Activated CD4-positive, alpha-beta T cell treated with anti-CD3 and anti-CD28 coated beads, Interleukin-2, amount 10 ng/mL, durations not matched to agents 24 days and 14 days (primary cell): ENCODE measurements around the gene ARL13B. TPM values are rescaled to one million over a fixed set of nuclear protein-coding genes. Genes with fewer than 3 reads are reported as not detected.
"Not testable (repeated sequence)": the region's sequence is repeated elsewhere in the genome, so short reads cannot be mapped to it uniquely, and the experiment has no call there.

Experiments used
- DNase-seq: peaks from one replicate; pipeline ENCODE4 v3.0.0; 2022
- H3K27ac Mint-ChIP-seq: one replicate; pipeline ENCODE4 v1.8.0; 2022; ENCODE audit warnings: mild to moderate bottlenecking, mixed read lengths
- H3K27me3 Mint-ChIP-seq: one replicate; pipeline ENCODE4 v1.8.0; 2022; ENCODE audit warnings: mixed read lengths
- H3K36me3 Mint-ChIP-seq: one replicate; pipeline ENCODE4 v1.8.0; 2022; ENCODE audit warnings: low read depth, mild to moderate bottlenecking, mixed read lengths
- H3K4me1 Mint-ChIP-seq: one replicate; pipeline ENCODE4 v1.8.0; 2021; ENCODE audit warnings: mixed read lengths
- H3K4me3 Mint-ChIP-seq: one replicate; pipeline ENCODE4 v1.8.0; 2022; ENCODE audit warnings: mild to moderate bottlenecking, moderate library complexity, mixed read lengths
- H3K9me3 Mint-ChIP-seq: one replicate; pipeline ENCODE4 v1.8.0; 2021; ENCODE audit warnings: mixed read lengths
- intact Hi-C: fragments of 100-400 bp; cut with micrococcal nuclease; formaldehyde crosslinking; loops from one replicate; pipeline ENCODE4 v1.15.1; 2023
- total RNA-seq: library from RNA; stranded (reverse); gene quantifications from 2 replicates; pipeline ENCODE4 v1.2.3, GENCODE V29; 2022

ARL13B gene
- total RNA-seq, 1 donor from 2014 or later: 12.2 TPM

- Mint-ChIP-seq H3K27ac (peak overlapping the region; percentile 85), H3K27me3 (no peaks in the 10 kb centered on the region), H3K4me3 (peak overlapping the region; percentile 51), H3K9me3 (peaks cover 11% of the 10 kb centered on the region), H3K36me3 (peaks cover 12% of the 10 kb centered on the region), H3K4me1 (peaks cover 41% of the 10 kb centered on the region)
- peak; percentile 58 for DNase-seq
- intact Hi-C loops: loop anchor here (1.0 to 2.0 kb wide), 3 partner anchors 32 to 51 kb away; partner anchors contain the start of genes DHFR2 and PROS1
Observed at GRCh38 chr3:94011233-94011711, 31.3 kb downstream of the ARL13B start.

DNA sequence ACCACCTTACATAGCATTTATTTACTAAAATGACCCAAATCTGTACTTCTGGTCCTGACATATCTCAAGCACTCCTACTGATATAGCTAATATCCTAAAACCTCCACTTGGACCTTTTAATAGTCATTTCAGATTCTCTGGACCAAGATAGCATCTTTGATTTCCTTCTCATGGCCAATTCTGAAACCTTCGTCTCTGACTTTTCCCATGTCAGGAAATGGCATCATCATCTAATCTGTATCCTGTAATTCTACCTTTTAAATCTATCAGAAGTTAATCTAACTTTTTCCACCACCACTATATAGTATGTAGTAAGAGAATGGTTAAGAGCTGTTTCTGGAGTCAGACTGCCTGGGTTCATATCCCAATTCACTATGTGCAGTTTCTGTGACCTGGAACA is 32.2 kb downstream of the ARL13B start:
- intact Hi-C loops: no loop called here
- Mint-ChIP-seq H3K27ac (peak overlapping the region; percentile 85), H3K9me3 (peaks cover 11% of the 10 kb centered on the region), H3K36me3 (peaks cover 12% of the 10 kb centered on the region), H3K27me3 (no peaks in the 10 kb centered on the region), H3K4me1 (peaks cover 39% of the 10 kb centered on the region), H3K4me3 (peak overlapping the region; percentile 51)
- DNase-seq: no peak

DNA sequence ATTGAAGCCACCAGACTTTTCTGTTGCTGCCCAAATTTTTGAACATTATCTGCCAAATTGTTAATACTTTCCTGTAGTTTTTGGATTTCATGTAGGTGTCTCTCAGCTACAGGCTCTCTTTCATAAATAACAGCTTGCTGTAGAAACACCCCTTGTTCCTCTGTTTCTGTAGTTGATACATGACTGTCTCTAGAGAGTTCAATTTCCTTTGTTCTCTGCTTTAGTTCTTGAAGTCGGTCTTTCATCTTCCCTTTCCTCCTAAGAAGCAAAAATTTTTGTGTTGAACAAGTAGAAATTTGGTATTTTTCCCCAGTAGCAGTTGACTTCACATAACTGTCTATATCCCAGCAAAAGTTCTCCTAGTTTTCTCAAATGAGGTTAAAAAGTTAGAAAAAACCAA is 35.1 kb downstream of the ARL13B start:
- intact Hi-C loops: no loop called here
- Mint-ChIP-seq H3K36me3 (peaks cover 9% of the 10 kb centered on the region), H3K4me3 (no peak overlapping the region), H3K27me3 (no peaks in the 10 kb centered on the region), H3K9me3 (peaks cover 11% of the 10 kb centered on the region), H3K27ac (peak overlapping the region; percentile 44), H3K4me1 (peaks cover 27% of the 10 kb centered on the region)
- no peak for DNase-seq

DNA sequence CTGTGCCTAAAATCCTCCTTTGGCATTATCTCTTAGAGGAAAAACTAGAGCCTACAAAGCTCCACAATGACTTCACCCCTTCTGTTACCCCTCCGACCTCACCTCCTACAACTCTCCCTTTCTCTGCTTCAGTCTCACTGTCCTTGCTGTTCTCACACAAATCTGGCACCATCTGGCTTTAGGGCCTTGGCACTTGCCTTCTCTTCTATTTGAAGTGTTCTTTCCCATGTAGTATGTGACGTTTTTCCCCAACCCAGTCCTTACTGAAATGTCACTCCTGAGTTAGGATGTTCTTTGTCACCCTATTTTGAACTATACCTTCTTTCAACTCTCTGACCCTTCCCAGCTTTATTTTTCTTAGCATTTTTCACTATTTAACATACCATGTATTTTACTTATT is 39.7 kb downstream of the ARL13B start:
- peaks cover 5% of the 10 kb centered on the region for H3K9me3 Mint-ChIP-seq
- intact Hi-C loops: no loop called here
- H3K36me3 Mint-ChIP-seq: peaks cover 5% of the 10 kb centered on the region
- no peak overlapping the region for H3K4me3 Mint-ChIP-seq
- H3K27ac Mint-ChIP-seq: no peak overlapping the region
- no peaks in the 10 kb centered on the region for H3K27me3 Mint-ChIP-seq
- no peak for DNase-seq
- peaks cover 6% of the 10 kb centered on the region for H3K4me1 Mint-ChIP-seq

DNA sequence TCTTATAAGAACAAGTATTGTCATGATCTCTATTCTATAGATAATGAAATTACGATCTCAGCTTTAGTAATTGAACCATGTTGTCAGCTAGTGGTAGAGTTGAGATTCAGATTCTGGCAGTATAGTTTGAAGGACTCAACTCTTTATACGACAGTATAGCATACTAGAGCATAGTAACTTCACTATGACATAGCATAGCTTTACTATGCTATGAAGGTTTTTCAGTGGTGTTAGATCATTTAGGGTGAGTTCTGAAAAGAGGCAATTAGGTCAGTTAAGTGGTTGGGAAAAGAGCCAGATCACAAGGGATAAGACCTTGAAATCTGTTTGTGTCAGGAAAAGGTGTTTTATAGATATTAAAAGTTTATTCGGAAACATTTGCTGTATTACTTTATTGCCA is 40.3 kb downstream of the ARL13B start:
- intact Hi-C loops: no loop called here
- Mint-ChIP-seq H3K27ac (no peak overlapping the region), H3K36me3 (no peaks in the 10 kb centered on the region), H3K9me3 (no peaks in the 10 kb centered on the region), H3K4me1 (no peaks in the 10 kb centered on the region), H3K27me3 (no peaks in the 10 kb centered on the region), H3K4me3 (no peak overlapping the region)
- DNase-seq: no peak

GRCh38 chr3:94024385-94024784 is 44.4 kb downstream of the ARL13B start:
- no peak overlapping the region for H3K27ac Mint-ChIP-seq
- H3K4me1 Mint-ChIP-seq: no peaks in the 10 kb centered on the region
- H3K9me3 Mint-ChIP-seq: no peaks in the 10 kb centered on the region
- H3K27me3 Mint-ChIP-seq: no peaks in the 10 kb centered on the region
- intact Hi-C loops: no loop called here
- no peak for DNase-seq
- H3K4me3 Mint-ChIP-seq: no peak overlapping the region
- H3K36me3 Mint-ChIP-seq: no peaks in the 10 kb centered on the region

DNA sequence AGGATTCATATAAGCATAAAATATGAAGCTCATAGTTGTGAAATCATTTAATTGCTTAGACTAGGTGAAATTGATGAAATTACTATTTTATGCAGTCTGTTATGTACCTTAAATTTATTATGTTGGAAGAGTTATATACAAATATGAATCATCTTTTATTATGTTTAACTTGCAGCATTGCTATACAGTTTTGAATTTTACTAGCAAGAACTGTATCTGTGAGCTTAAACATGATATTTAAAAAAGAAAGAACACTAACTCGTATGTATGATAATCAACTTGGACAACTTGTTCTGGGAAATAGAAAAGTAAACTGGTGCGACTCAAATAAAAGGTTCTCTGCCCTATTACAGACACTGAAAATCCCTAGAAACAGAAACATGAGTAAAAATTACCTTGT is 46.7 kb downstream of the ARL13B start:
- H3K27ac Mint-ChIP-seq: no peak overlapping the region
- no peaks in the 10 kb centered on the region for H3K4me1 Mint-ChIP-seq
- no peaks in the 10 kb centered on the region for H3K36me3 Mint-ChIP-seq
- intact Hi-C loops: no loop called here
- H3K27me3 Mint-ChIP-seq: no peaks in the 10 kb centered on the region
- no peaks in the 10 kb centered on the region for H3K9me3 Mint-ChIP-seq
- no peak overlapping the region for H3K4me3 Mint-ChIP-seq
- DNase-seq: no peak

DNA sequence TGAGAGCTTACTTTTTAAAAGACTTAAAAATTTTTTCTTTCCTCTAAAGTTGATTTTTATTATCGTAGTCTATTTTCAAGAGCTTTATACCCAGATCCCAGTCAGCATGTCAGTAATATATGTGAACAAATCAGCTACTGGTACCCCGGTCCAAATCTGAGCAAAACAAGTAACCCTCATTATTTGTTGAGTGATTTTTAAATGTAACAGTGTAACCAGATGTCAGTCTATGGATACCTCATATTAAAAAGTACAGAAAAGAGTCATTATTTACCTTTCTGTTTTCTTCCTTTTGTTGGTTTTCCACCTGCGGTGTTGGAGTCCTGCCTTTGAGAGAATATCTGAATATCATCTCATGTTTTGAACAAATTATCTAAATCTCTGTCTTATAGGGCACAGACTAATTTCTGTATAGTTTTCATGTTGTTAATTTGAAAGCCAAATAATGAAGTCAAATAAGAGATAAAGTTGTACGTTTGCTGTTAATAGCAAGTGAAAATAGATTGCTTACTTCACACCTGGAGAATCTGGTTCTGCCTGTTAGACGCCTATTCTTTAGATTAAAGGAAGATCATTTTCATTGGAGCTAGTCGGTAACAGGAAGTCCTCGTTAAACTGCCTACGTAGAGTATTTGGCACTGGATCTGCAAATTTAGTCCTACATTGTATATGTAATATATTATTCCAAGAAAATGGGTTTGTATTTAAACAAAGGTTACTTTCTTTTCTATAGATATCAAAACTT is 48.3 kb downstream of the ARL13B start, which contains the start of gene STX19:
Gene STX19 (minus strand): TSS at position 505 of the 745 bp plus-strand sequence. CDS start 13,328 bp downstream, outside the sequence.
- H3K4me3 Mint-ChIP-seq: no peak within 1 kb of the TSS
- H3K9me3 Mint-ChIP-seq: no peaks in the 10 kb centered on the region
- no peaks in the 10 kb centered on the region for H3K27me3 Mint-ChIP-seq
- no peaks in the 10 kb centered on the region for H3K36me3 Mint-ChIP-seq
- no peak within 1 kb of the TSS for H3K27ac Mint-ChIP-seq
- no peak for DNase-seq
- H3K4me1 Mint-ChIP-seq: no peaks in the 10 kb centered on the region
- intact Hi-C loops: no loop called here

DNA sequence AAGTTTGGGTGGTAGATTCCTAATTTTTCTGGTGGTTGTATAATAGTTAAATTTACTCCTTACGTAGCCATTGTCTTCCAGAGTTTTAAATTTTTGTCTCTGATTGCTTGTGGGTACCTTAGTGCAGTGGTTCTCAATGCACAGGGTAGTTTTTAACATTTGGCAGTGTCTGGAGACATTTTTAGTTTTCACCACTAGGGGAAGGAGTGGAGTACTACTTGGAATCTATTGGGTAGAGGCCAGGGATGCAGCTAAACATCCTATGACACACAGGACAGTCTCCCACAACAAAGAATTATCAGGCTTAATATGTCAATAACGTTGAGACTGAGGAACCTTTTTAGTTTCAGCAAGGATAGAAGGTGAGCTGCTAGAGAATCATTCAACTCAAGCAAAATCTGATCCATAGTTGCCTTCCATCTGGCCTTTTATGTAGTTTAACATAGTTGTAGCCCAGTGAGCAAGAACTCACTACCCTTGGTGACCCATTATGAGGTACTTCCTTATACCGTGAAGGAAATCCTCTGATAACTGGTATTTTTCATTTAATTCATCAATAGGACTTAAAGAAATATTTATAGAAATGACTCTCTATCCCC is 57.1 kb downstream of the ARL13B start:
- H3K27me3 Mint-ChIP-seq: no peaks in the 10 kb centered on the region
- H3K27ac Mint-ChIP-seq: no peak overlapping the region
- H3K36me3 Mint-ChIP-seq: peaks cover 3% of the 10 kb centered on the region
- DNase-seq: no peak
- H3K4me3 Mint-ChIP-seq: no peak overlapping the region
- intact Hi-C loops: no loop called here
- no peaks in the 10 kb centered on the region for H3K4me1 Mint-ChIP-seq
- no peaks in the 10 kb centered on the region for H3K9me3 Mint-ChIP-seq

GRCh38 chr3:94043285-94043684 is 63.3 kb downstream of the ARL13B start:
- Mint-ChIP-seq H3K4me3 (no peak overlapping the region), H3K4me1 (no peaks in the 10 kb centered on the region), H3K36me3 (peaks cover 16% of the 10 kb centered on the region), H3K27ac (peak overlapping the region; percentile 41), H3K9me3 (peaks cover 3% of the 10 kb centered on the region), H3K27me3 (no peaks in the 10 kb centered on the region)
- intact Hi-C loops: loop anchor here (2.0 kb wide), 1 partner anchor 32 kb away; no protein-coding TSS in a partner anchor
- no peak for DNase-seq

- DNase-seq, H3K27ac Mint-ChIP-seq, H3K9me3 Mint-ChIP-seq, H3K4me3 Mint-ChIP-seq, intact Hi-C loops, H3K4me1 Mint-ChIP-seq, H3K27me3 Mint-ChIP-seq: not testable (repeated sequence)
- peaks cover 16% of the 10 kb centered on the region for H3K36me3 Mint-ChIP-seq
Observed at GRCh38 chr3:94044100-94044936, 64.4 kb downstream of the ARL13B start.

DNA sequence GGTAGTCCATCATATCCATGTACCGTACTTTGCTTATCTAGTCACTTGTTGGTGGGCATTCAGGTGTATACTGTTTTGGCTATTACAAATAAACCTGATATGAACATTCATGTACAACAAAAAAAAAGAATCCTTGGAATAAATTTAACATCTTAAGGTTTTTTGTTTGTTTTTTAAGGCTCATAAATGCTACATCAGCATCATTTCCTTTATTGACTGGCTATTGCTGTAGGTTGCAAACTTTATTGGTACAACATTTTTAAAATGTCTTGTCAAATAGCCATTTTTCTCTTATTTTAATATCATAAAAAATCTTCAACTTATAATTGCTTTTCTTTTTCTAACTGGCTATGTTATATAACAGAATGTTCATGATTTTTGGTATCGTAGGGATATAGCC is 66.6 kb downstream of the ARL13B start:
- no peak overlapping the region for H3K27ac Mint-ChIP-seq
- H3K36me3 Mint-ChIP-seq: peaks cover 14% of the 10 kb centered on the region
- no peak for DNase-seq
- intact Hi-C loops: no loop called here
- H3K4me1 Mint-ChIP-seq: no peaks in the 10 kb centered on the region
- H3K27me3 Mint-ChIP-seq: no peaks in the 10 kb centered on the region
- no peak overlapping the region for H3K4me3 Mint-ChIP-seq
- H3K9me3 Mint-ChIP-seq: peaks cover 3% of the 10 kb centered on the region

DNA sequence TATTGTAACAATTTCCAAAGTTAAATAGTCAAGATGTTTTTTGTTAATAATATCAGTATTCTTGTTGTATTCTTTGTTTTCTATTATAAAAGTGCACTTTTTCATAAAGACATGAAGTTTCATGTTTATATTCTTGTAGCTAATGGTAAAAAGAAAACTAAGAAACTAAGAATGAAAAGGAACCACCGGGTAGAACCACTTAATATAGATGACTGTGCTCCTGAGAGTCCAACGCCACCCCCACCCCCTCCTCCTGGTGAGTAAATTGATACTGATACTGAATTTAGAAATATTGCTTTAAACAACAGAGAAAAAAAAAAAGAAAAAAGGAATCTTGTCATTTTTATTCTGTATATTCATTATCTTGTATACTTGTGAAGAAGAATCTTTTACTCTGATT is 69.3 kb downstream of the ARL13B start:
- H3K4me1 Mint-ChIP-seq: no peaks in the 10 kb centered on the region
- intact Hi-C loops: no loop called here
- H3K27me3 Mint-ChIP-seq: no peaks in the 10 kb centered on the region
- H3K4me3 Mint-ChIP-seq: no peak overlapping the region
- H3K9me3 Mint-ChIP-seq: no peaks in the 10 kb centered on the region
- no peak for DNase-seq
- peaks cover 6% of the 10 kb centered on the region for H3K36me3 Mint-ChIP-seq
- H3K27ac Mint-ChIP-seq: no peak overlapping the region

GRCh38 chr3:94050546-94050945 is 70.6 kb downstream of the ARL13B start:
- no peak overlapping the region for H3K4me3 Mint-ChIP-seq
- H3K27me3 Mint-ChIP-seq: no peaks in the 10 kb centered on the region
- H3K36me3 Mint-ChIP-seq: no peaks in the 10 kb centered on the region
- H3K27ac Mint-ChIP-seq: no peak overlapping the region
- no peaks in the 10 kb centered on the region for H3K9me3 Mint-ChIP-seq
- no peaks in the 10 kb centered on the region for H3K4me1 Mint-ChIP-seq
- no peak for DNase-seq
- intact Hi-C loops: no loop called here
